Astrocyte (in vitro differentiated cells and primary cell): ENCODE data around the gene WDSUB1. TPM values are rescaled to one million over a fixed set of nuclear protein-coding genes. Genes with fewer than 3 reads are reported as not detected.
A peak's percentile ranks its signal among the peaks of the same experiment; 100 is the strongest.

ENCODE experiments used
- DNase-seq: peaks from one replicate; pipeline ENCODE4 v3.0.0-alpha.2; 2010; ENCODE audit warnings: low read depth
- FAIRE-seq: peaks from 2 replicates; lab custom pipeline; 2011; peaks lifted over from hg19 to GRCh38; lab: Jason Lieb, UNC
- H2AFZ ChIP-seq: 2 replicates; pipeline ENCODE4 v1.6.0; 2012; ENCODE audit warnings: low read depth, low read length, inconsistent platforms
- H3K27ac ChIP-seq: 2 replicates; pipeline ENCODE4 v1.5.1; 2011; ENCODE audit warnings: low read depth, low read length, inconsistent platforms
- H3K27me3 ChIP-seq: 2 replicates; pipeline ENCODE4 v1.6.0; 2011; ENCODE audit warnings: low read length, inconsistent platforms; ENCODE audit not compliant: insufficient read depth
- H3K36me3 ChIP-seq: 2 replicates; pipeline ENCODE4 v1.5.1; 2011; ENCODE audit warnings: low read length, inconsistent platforms; ENCODE audit not compliant: insufficient read depth
- H3K4me1 ChIP-seq: 2 replicates; pipeline ENCODE4 v1.5.1; 2011; ENCODE audit warnings: low read length, inconsistent platforms; ENCODE audit not compliant: insufficient read depth
- H3K4me2 ChIP-seq: 2 replicates; pipeline ENCODE4 v1.6.0; 2012; ENCODE audit warnings: low read length, inconsistent platforms
- H3K4me3 ChIP-seq: 2 replicates; pipeline ENCODE4 v1.5.1; 2011; ENCODE audit warnings: low read depth, mild to moderate bottlenecking, low read length, inconsistent platforms; ENCODE audit not compliant: insufficient read depth
- H3K79me2 ChIP-seq: 2 replicates; pipeline ENCODE4 v1.6.0; 2012; ENCODE audit warnings: mild to moderate bottlenecking, low read length, inconsistent platforms; ENCODE audit not compliant: insufficient read depth
- H3K9ac ChIP-seq: 2 replicates; pipeline ENCODE4 v1.6.0; 2012; ENCODE audit warnings: mild to moderate bottlenecking, low read length, inconsistent platforms
- H3K9me3 ChIP-seq: 2 replicates; pipeline ENCODE4 v1.5.1; 2012; ENCODE audit warnings: low read depth, mild to moderate bottlenecking, low read length, inconsistent platforms; ENCODE audit not compliant: insufficient read depth
- H4K20me1 ChIP-seq: 2 replicates; pipeline ENCODE4 v1.6.0; 2012; ENCODE audit warnings: low read length, inconsistent platforms; ENCODE audit not compliant: insufficient read depth
- H3K27ac Mint-ChIP-seq: one replicate; pipeline ENCODE4 v1.8.0; 2021; ENCODE audit warnings: mild to moderate bottlenecking, mixed read lengths; ENCODE audit not compliant: unreplicated experiment
- H3K27me3 Mint-ChIP-seq: one replicate; pipeline ENCODE4 v1.8.0; 2021; ENCODE audit warnings: low read depth, mixed read lengths; ENCODE audit not compliant: unreplicated experiment
- H3K36me3 Mint-ChIP-seq: one replicate; pipeline ENCODE4 v1.8.0; 2021; ENCODE audit warnings: low read depth, mixed read lengths; ENCODE audit not compliant: unreplicated experiment
- H3K4me1 Mint-ChIP-seq: one replicate; pipeline ENCODE4 v1.8.0; 2021; ENCODE audit warnings: low read depth, mixed read lengths; ENCODE audit not compliant: unreplicated experiment
- H3K4me3 Mint-ChIP-seq: one replicate; pipeline ENCODE4 v1.8.0; 2021; ENCODE audit warnings: mild to moderate bottlenecking, moderate library complexity, mixed read lengths; ENCODE audit not compliant: unreplicated experiment
- H3K9me3 Mint-ChIP-seq: one replicate; pipeline ENCODE4 v1.8.0; 2021; ENCODE audit warnings: mild to moderate bottlenecking, mixed read lengths; ENCODE audit not compliant: unreplicated experiment
- CTCF ChIP-seq: IDR thresholded peaks from 2 replicates; pipeline ENCODE4 v1.5.1; 2011; ENCODE audit warnings: low read depth, mild to moderate bottlenecking, inconsistent platforms, low read length, moderate library complexity; ENCODE audit not compliant: insufficient read depth
- EZH2 ChIP-seq: IDR thresholded peaks from 2 replicates; pipeline ENCODE4 v1.6.1; 2012; ENCODE audit warnings: mild to moderate bottlenecking, low read length, inconsistent platforms; ENCODE audit not compliant: insufficient read depth
- total RNA-seq: library from RNA; stranded (reverse); gene quantifications from 2 replicates; pipeline ENCODE4 v1.2.1, GENCODE V29; 2021

WDSUB1 gene
- total RNA-seq, 1 donor from 2014 or later = 5.4 TPM

- Histone ChIP-seq H3K4me1 (peaks cover 25% of the 10 kb centered on the region), H2AFZ (no peak overlapping the region), H3K9me3 (no peaks in the 10 kb centered on the region), H3K4me2 (peak overlapping the region; percentile 64), H3K79me2 (no peaks in the 10 kb centered on the region), H3K9ac (peak overlapping the region; percentile 64), H3K27me3 (no peaks in the 10 kb centered on the region), H3K36me3 (peaks cover 16% of the 10 kb centered on the region), H3K27ac (peak overlapping the region; percentile 81), H3K4me3 (no peak overlapping the region), H4K20me1 (peaks cover 5% of the 10 kb centered on the region)
- Mint-ChIP-seq H3K36me3 (peaks cover 27% of the 10 kb centered on the region), H3K27ac (peak overlapping the region; percentile 47), H3K4me3 (no peak overlapping the region), H3K27me3 (no peaks in the 10 kb centered on the region), H3K4me1 (peaks cover 27% of the 10 kb centered on the region), H3K9me3 (no peaks in the 10 kb centered on the region)
- no peak for FAIRE-seq
- no peak for DNase-seq
- TF ChIP-seq CTCF = no peak
- TF ChIP-seq EZH2 = no peak
Measured at GRCh38 chr2:159201360-159202063, 85.0 kb downstream of the WDSUB1 start.

DNA sequence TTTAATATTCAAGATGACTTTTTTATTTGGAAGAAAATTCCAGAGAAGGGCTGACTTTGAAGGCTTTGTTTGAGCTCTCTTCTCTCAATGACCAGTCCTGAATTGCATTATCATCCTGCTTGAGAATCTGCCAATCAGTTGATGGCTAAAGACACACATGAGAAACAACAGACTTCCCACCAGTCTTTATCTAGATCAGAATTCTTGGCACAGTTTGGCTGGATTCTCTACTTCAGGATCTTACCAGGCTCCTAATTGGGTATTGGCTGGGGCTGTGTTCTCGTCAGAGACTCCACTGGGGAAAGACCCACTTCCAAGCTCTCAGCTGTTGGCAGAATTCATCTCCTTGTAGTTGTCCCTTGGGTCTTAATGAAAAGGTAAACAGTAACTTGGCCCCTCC, 86.0 kb downstream of the WDSUB1 start:
- H3K27me3 Mint-ChIP-seq = no peaks in the 10 kb centered on the region
- peak overlapping the region; percentile 81 for H3K27ac ChIP-seq
- H3K4me1 Mint-ChIP-seq = peaks cover 27% of the 10 kb centered on the region
- peak; percentile 44 for DNase-seq
- H3K4me3 ChIP-seq = no peak overlapping the region
- H2AFZ ChIP-seq = no peak overlapping the region
- no peaks in the 10 kb centered on the region for H3K9me3 ChIP-seq
- no peaks in the 10 kb centered on the region for H3K79me2 ChIP-seq
- H3K4me3 Mint-ChIP-seq = no peak overlapping the region
- H3K36me3 Mint-ChIP-seq = peaks cover 21% of the 10 kb centered on the region
- no peak overlapping the region for H3K4me2 ChIP-seq
- no peaks in the 10 kb centered on the region for H3K9me3 Mint-ChIP-seq
- H3K4me1 ChIP-seq = peaks cover 25% of the 10 kb centered on the region
- H3K9ac ChIP-seq = no peak overlapping the region
- peaks cover 2% of the 10 kb centered on the region for H4K20me1 ChIP-seq
- H3K27me3 ChIP-seq = no peaks in the 10 kb centered on the region
- TF ChIP-seq EZH2 = no peak
- no peak for TF ChIP-seq CTCF
- FAIRE-seq = no peak
- peak overlapping the region; percentile 53 for H3K27ac Mint-ChIP-seq
- peaks cover 15% of the 10 kb centered on the region for H3K36me3 ChIP-seq

DNA sequence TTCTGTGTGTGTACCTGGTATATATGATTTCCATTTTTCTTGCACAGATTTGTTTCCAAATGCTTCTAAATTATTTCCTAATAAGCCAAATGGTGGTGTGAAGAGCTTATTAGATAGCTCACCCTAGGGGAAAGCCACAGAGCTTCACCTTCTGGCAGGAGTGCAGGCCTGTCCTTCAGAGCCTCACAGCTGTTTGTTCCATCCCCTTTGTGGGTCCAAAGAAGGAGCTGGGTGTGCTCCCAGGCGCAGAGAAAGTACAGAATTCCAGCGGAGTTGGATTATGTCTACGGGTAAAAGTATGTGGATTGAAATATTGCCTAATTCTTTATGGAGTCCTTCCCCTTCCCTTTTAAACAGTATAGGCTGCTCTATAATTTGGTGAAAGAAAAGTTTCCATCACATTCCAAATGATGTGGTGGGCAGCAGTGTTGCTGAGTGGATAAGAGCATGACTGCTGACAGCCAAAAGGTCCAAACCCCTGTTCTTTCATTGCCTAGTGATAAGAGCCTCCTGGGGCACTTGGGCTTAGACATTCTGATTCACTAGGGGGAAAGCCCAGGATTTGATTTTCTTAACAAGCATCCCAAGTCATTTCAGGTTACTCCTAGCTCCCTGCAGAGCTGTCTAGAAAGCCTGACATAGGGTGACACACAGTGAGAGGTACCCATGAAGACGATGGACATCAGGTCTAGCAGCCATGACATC, 86.6 kb downstream of the WDSUB1 start:
- Mint-ChIP-seq H3K4me1 (peaks cover 27% of the 10 kb centered on the region), H3K4me3 (no peak overlapping the region), H3K9me3 (no peaks in the 10 kb centered on the region), H3K27ac (no peak overlapping the region), H3K27me3 (no peaks in the 10 kb centered on the region), H3K36me3 (peaks cover 23% of the 10 kb centered on the region)
- H3K36me3 ChIP-seq = peaks cover 14% of the 10 kb centered on the region
- TF ChIP-seq CTCF = no peak
- TF ChIP-seq EZH2 = no peak
- FAIRE-seq = no peak
- H4K20me1 ChIP-seq = no peaks in the 10 kb centered on the region
- H3K4me1 ChIP-seq = peaks cover 25% of the 10 kb centered on the region
- no peak overlapping the region for H2AFZ ChIP-seq
- DNase-seq = no peak
- H3K4me2 ChIP-seq = no peak overlapping the region
- no peaks in the 10 kb centered on the region for H3K9me3 ChIP-seq
- H3K79me2 ChIP-seq = no peaks in the 10 kb centered on the region
- no peak overlapping the region for H3K4me3 ChIP-seq
- no peaks in the 10 kb centered on the region for H3K27me3 ChIP-seq
- peak overlapping the region; percentile 81 for H3K27ac ChIP-seq
- H3K9ac ChIP-seq = no peak overlapping the region
